SK-N-SH (cell line): Measurements from ENCODE around the gene ABCB10. TPM values are rescaled to one million over a fixed set of nuclear protein-coding genes. Genes with fewer than 3 reads are reported as not detected.

Source experiments
- CTCF ChIA-PET: fragments of 300-600, 350-600 bp; formaldehyde crosslinking; extraction: SDS; loops from one replicate; lab custom pipeline; 2021; lab: Yijun Ruan, JAX
- POLR2A ChIA-PET: fragments of 350-600 bp; sonication (Branson Sonifier 250); formaldehyde crosslinking; extraction: SDS; loops from one replicate; lab custom pipeline; 2020; ENCODE audit warnings: antibody characterized with exemption, inconsistent platforms; lab: Yijun Ruan, JAX
- DNase-seq: peaks from one replicate; pipeline ENCODE4 v3.0.0; 2012
- H2AFZ ChIP-seq: fragments of 200-600 bp; sonication (generic); 2 replicates; pipeline ENCODE4 v1.8.1; 2016; ENCODE audit warnings: antibody characterized with exemption, mild to moderate bottlenecking, low read depth
- H3F3A ChIP-seq: fragments of 200-600 bp; sonication (generic); replicated peaks from 2 replicates; pipeline ENCODE3; 2016; ENCODE audit warnings: antibody characterized with exemption, mild to moderate bottlenecking; ENCODE audit not compliant: insufficient read depth
- H3K27ac ChIP-seq, 2 experiments: fragments of 200-500 bp in 1 of 2; fragments of 200-600 bp in 1 of 2; sonication (Bioruptor generic) in 1 of 2; sonication (generic), shearing (Covaris generic) in 1 of 2; 2 replicates each; pipeline versions ENCODE4 v1.5.1 to v1.6.1; 2014 to 2016; ENCODE audit warnings: low read depth in 2 of 2, inconsistent platforms in 1 of 2, low read length in 1 of 2, mild to moderate bottlenecking in 1 of 2, mixed read lengths in 1 of 2
- H3K27me3 ChIP-seq: fragments of 200-600 bp; sonication (generic), shearing (Covaris generic); 2 replicates; pipeline ENCODE4 v1.6.1; 2016; ENCODE audit warnings: mixed run types; ENCODE audit not compliant: insufficient read depth
- H3K36me3 ChIP-seq, 2 experiments: fragments of 200-500 bp in 1 of 2; fragments of 200-600 bp in 1 of 2; sonication (Bioruptor generic) in 1 of 2; sonication (generic) in 1 of 2; replicated peaks in 1 of 2; 2 replicates each; pipeline versions ENCODE3 to v1.5.1; 2014 to 2016; ENCODE audit warnings: low read length in 1 of 2, mild to moderate bottlenecking in 1 of 2; ENCODE audit not compliant: insufficient read depth in 2 of 2, control insufficient read depth in 1 of 2
- H3K4me1 ChIP-seq, 2 experiments: fragments of 200-500 bp in 1 of 2; fragments of 200-600 bp in 1 of 2; sonication (Bioruptor generic) in 1 of 2; sonication (generic), shearing (Covaris generic) in 1 of 2; 2 replicates each; pipeline versions ENCODE4 v1.5.1 to v1.6.1; 2014 to 2016; ENCODE audit warnings: low read depth in 1 of 2, low read length in 1 of 2, mixed run types in 1 of 2; ENCODE audit not compliant: insufficient read depth in 2 of 2, control insufficient read depth in 1 of 2
- H3K4me2 ChIP-seq: fragments of 200-600 bp; sonication (generic), shearing (Covaris generic); 2 replicates; pipeline ENCODE4 v1.6.1; 2017; ENCODE audit warnings: mixed run types
- H3K4me3 ChIP-seq, 2 experiments: fragments of 200-500 bp in 1 of 2; fragments of 200-600 bp in 1 of 2; sonication (Bioruptor generic) in 1 of 2; sonication (generic), shearing (Covaris generic) in 1 of 2; 2 replicates each; pipeline versions ENCODE4 v1.5.1 to v1.8.1; 2014 to 2016; ENCODE audit warnings: low read depth in 2 of 2, inconsistent platforms in 1 of 2, low read length in 1 of 2, mild to moderate bottlenecking in 1 of 2, mixed read lengths in 1 of 2, moderate library complexity in 1 of 2
- H3K79me2 ChIP-seq: fragments of 200-600 bp; sonication (generic); 2 replicates; pipeline ENCODE4 v1.8.1; 2017; ENCODE audit warnings: mild to moderate bottlenecking; ENCODE audit not compliant: insufficient read depth
- H3K9ac ChIP-seq: fragments of 200-600 bp; sonication (generic); 2 replicates; pipeline ENCODE4 v1.6.1; 2017; ENCODE audit warnings: mixed run types
- H3K9me2 ChIP-seq: fragments of 200-600 bp; sonication (generic); 2 replicates; pipeline ENCODE4 v1.6.1; 2017; ENCODE audit warnings: mixed run types
- H3K9me3 ChIP-seq: fragments of 200-600 bp; sonication (generic); 2 replicates; pipeline ENCODE4 v1.6.1; 2017; ENCODE audit warnings: mixed run types, mild to moderate bottlenecking, moderate library complexity
- H4K20me1 ChIP-seq: fragments of 200-600 bp; sonication (generic); 2 replicates; pipeline ENCODE4 v1.6.1; 2017; ENCODE audit warnings: mild to moderate bottlenecking, mixed run types; ENCODE audit not compliant: insufficient read depth
- EP300 ChIP-seq, 2 experiments: IDR thresholded peaks; 2 replicates each; pipeline versions ENCODE4 v1.4.0 to v1.6.1; 2012; ENCODE audit warnings: borderline replicate concordance in 1 of 2, low read depth in 1 of 2, low read length in 1 of 2
- EZH2phosphoT487 ChIP-seq: fragments of 200-600 bp; sonication (generic); IDR thresholded peaks from 2 replicates; pipeline ENCODE4 v1.6.1; 2017; ENCODE audit warnings: low read depth, mixed run types, mild to moderate bottlenecking, antibody characterized with exemption, moderate library complexity, borderline replicate concordance
- FOSL2 ChIP-seq: IDR thresholded peaks from 2 replicates; pipeline ENCODE4 v1.4.0; 2012; ENCODE audit warnings: low read depth, mild to moderate bottlenecking, moderate library complexity, borderline replicate concordance
- FOXM1 ChIP-seq: IDR thresholded peaks from 2 replicates; pipeline ENCODE4 v1.4.0; 2012; ENCODE audit warnings: low read depth, mild to moderate bottlenecking
- GABPA ChIP-seq: IDR thresholded peaks from 2 replicates; pipeline ENCODE4 v1.4.0; 2012; ENCODE audit warnings: low read depth, mild to moderate bottlenecking
- GATA2 ChIP-seq: sonication (generic); formaldehyde crosslinking; IDR thresholded peaks from 2 replicates; pipeline ENCODE4 v1.5.0; 2020; ENCODE audit warnings: mild to moderate bottlenecking, missing genetic modification reagents
- MXI1 ChIP-seq: IDR thresholded peaks from 2 replicates; pipeline ENCODE4 v1.6.1; 2012; ENCODE audit warnings: mild to moderate bottlenecking, low read depth, low read length, improper control_type of control experiment
- RAD21 ChIP-seq: IDR thresholded peaks from 2 replicates; pipeline ENCODE4 v1.6.1; 2012; ENCODE audit warnings: mild to moderate bottlenecking, low read length
- SIN3A ChIP-seq: IDR thresholded peaks from 2 replicates; pipeline ENCODE4 v1.6.1; 2012; ENCODE audit warnings: low read depth, mild to moderate bottlenecking, low read length, moderate library complexity, borderline replicate concordance
- SMC3 ChIP-seq: IDR thresholded peaks from 2 replicates; pipeline ENCODE4 v1.6.1; 2012; ENCODE audit warnings: low read depth, low read length, improper control_type of control experiment
- TAF1 ChIP-seq: IDR thresholded peaks from 2 replicates; pipeline ENCODE4 v1.6.1; 2012; ENCODE audit warnings: low read depth, mild to moderate bottlenecking, low read length, moderate library complexity, borderline replicate concordance
- USF2 ChIP-seq: fragments of 150-350 bp; IDR thresholded peaks from 2 replicates; pipeline ENCODE4 v1.6.1; 2017; ENCODE audit warnings: antibody characterized with exemption, low read length, low read depth, borderline replicate concordance
- YY1 ChIP-seq: IDR thresholded peaks from 2 replicates; pipeline ENCODE4 v1.4.0; 2012; ENCODE audit warnings: low read depth, mild to moderate bottlenecking
- WGBS: methylation state at CpG from one replicate; pipeline ENCODE4 v1.1.6; 2017; ENCODE audit warnings: low lambda C conversion rate; 5-methylcytosine and 5-hydroxymethylcytosine counted together
- polyA plus RNA-seq, 3 experiments: library from polyadenylated mRNA; depleted of rRNA; stranded (reverse); fragments of >200 nt; gene quantifications; 2 replicates each; pipeline ENCODE4 v1.2.3, GENCODE V29; 2012
- TF ChIP-seq, protein P1 (sequence below): fragments of 150-350 bp; IDR thresholded peaks from 2 replicates; pipeline ENCODE4 v1.6.1; 2016; ENCODE audit warnings: mild to moderate bottlenecking, low read depth, low read length
- TF ChIP-seq, protein P2 (sequence below): fragments of 200-600 bp; sonication (generic); IDR thresholded peaks from 2 replicates; pipeline ENCODE4 v1.6.1; 2017; ENCODE audit warnings: antibody characterized with exemption, mild to moderate bottlenecking, moderate library complexity

Gene ABCB10
- polyA plus RNA-seq, 1 of the 3 experiments (the other 2 are of a cell fraction), result 5.7 TPM

DNA sequence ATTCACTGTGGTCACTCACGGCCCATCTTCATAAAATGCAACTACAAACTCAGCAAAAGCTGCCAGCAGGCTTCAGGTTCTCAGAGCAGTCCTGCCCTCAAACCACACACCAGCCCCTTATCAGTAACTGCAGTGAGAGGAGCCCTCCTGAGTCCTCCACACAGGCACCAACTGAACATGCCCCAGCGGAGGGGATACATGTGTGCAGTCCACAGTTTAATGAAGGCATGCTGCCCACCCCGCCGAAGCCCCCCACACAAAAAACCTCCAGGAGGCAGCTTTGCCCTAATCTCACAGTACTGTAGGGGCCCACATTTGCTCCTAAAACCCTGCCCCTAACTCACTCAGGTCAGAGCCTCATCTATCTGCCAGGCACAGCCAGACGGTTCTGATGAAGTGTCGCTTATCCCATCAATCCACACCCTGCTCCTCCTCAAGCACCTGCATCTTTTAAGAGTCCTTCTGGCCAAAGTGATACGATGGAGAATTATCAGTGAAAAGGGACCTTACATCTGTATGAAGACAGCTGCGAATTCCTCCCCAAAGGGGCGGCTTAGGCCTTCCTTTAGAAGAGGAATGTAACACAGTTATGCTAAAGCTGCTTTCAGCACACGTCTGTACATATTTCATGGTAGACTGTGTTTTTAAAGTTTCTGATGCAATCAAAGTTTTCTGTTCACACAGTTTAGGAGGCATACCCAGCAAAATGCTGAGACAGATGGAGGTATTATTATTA lies 3.5 kb downstream of the ABCB10 start:
- H3K9me3 ChIP-seq, result no peaks in the 10 kb centered on the region
- H3K27me3 ChIP-seq, result no peaks in the 10 kb centered on the region
- H3K4me1 ChIP-seq, result peaks cover 0 to 14% of the 10 kb centered on the region in 2 experiments; a peak in 2 of 4 replicates
- H3K79me2 ChIP-seq, result peaks cover 76% of the 10 kb centered on the region
- WGBS, result 97% methylated on average over 9 of the region's 10 CpGs
- H3K4me2 ChIP-seq, result no peak overlapping the region
- H3K9me2 ChIP-seq, result no peaks in the 10 kb centered on the region
- TF ChIP-seq SIN3A, result no peak
- TF ChIP-seq EZH2phosphoT487, result no peak
- TF ChIP-seq, protein P1, sequence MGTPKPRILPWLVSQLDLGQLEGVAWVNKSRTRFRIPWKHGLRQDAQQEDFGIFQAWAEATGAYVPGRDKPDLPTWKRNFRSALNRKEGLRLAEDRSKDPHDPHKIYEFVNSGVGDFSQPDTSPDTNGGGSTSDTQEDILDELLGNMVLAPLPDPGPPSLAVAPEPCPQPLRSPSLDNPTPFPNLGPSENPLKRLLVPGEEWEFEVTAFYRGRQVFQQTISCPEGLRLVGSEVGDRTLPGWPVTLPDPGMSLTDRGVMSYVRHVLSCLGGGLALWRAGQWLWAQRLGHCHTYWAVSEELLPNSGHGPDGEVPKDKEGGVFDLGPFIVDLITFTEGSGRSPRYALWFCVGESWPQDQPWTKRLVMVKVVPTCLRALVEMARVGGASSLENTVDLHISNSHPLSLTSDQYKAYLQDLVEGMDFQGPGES, result no peak
- no peak for TF ChIP-seq USF2
- TF ChIP-seq MXI1, result no peak
- TF ChIP-seq FOSL2, result no peak
- TF ChIP-seq, protein P2, sequence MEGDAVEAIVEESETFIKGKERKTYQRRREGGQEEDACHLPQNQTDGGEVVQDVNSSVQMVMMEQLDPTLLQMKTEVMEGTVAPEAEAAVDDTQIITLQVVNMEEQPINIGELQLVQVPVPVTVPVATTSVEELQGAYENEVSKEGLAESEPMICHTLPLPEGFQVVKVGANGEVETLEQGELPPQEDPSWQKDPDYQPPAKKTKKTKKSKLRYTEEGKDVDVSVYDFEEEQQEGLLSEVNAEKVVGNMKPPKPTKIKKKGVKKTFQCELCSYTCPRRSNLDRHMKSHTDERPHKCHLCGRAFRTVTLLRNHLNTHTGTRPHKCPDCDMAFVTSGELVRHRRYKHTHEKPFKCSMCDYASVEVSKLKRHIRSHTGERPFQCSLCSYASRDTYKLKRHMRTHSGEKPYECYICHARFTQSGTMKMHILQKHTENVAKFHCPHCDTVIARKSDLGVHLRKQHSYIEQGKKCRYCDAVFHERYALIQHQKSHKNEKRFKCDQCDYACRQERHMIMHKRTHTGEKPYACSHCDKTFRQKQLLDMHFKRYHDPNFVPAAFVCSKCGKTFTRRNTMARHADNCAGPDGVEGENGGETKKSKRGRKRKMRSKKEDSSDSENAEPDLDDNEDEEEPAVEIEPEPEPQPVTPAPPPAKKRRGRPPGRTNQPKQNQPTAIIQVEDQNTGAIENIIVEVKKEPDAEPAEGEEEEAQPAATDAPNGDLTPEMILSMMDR, result no peak
- no peak for TF ChIP-seq RAD21
- no peak for TF ChIP-seq EP300 (IDR thresholded peaks at IDR 0.05; ENCODE audit: borderline replicate concordance in 1 of 2, low read depth in 1 of 2, low read length in 1 of 2)
- TF ChIP-seq GATA2 (CRISPR knock-in tag), result no peak
- no peak for TF ChIP-seq SMC3
- TF ChIP-seq FOXM1, result no peak
- TF ChIP-seq TAF1, result no peak
- TF ChIP-seq YY1, result no peak
- TF ChIP-seq GABPA, result no peak
- no peak overlapping the region for H2AFZ ChIP-seq
- peaks cover 3% of the 10 kb centered on the region for H4K20me1 ChIP-seq
- no peaks in the 10 kb centered on the region for H3F3A ChIP-seq
- H3K27ac ChIP-seq, result no peak overlapping the region
- DNase-seq, result no peak
- no peak overlapping the region for H3K9ac ChIP-seq
- ChIA-PET CTCF (interaction anchor here (0.8 to 1.5 kb wide), 4 partner anchors 11 to 105 kb away, joined by 3 to 4 read pairs (median 4); no protein-coding TSS in a partner anchor), POLR2A (no interaction called here)
- no peaks in the 10 kb centered on the region for H3K36me3 ChIP-seq
- no peak overlapping the region for H3K4me3 ChIP-seq
